Activated CD8-positive, alpha-beta memory T cell treated with anti-CD3 and anti-CD28 coated beads, Interleukin-2, amount 10 ng/mL, durations not matched to agents 7 days and 5 days (primary cell): ENCODE data around the gene ITPR2. TPM values are rescaled to one million over a fixed set of nuclear protein-coding genes. Genes with fewer than 3 reads are reported as not detected.
"Not testable (repeated sequence)": the region's sequence is repeated elsewhere in the genome, so short reads cannot be mapped to it uniquely, and the experiment has no call there.

ENCODE experiments used
- ATAC-seq: fragments of 150-1000 bp; cut with Tn5 transposase; one replicate; pipeline ENCODE4 v1.10.0; 2021; ENCODE audit warnings: moderate library complexity
- CTCF ChIA-PET: fragments of 350-600 bp; sonication (Branson Sonifier 250); formaldehyde crosslinking; loops from one replicate; lab custom pipeline; 2021; ENCODE audit warnings: antibody characterized with exemption; lab: Charles Lee
- DNase-seq: peaks from one replicate; pipeline ENCODE4 v3.0.0-alpha.2; 2020
- H3K27ac Mint-ChIP-seq: one replicate; pipeline ENCODE4 v1.8.0; 2021; ENCODE audit warnings: mild to moderate bottlenecking, mixed read lengths
- H3K27me3 Mint-ChIP-seq: one replicate; pipeline ENCODE4 v1.8.0; 2021; ENCODE audit warnings: mixed read lengths
- H3K36me3 Mint-ChIP-seq: one replicate; pipeline ENCODE4 v1.8.0; 2021; ENCODE audit warnings: mild to moderate bottlenecking, mixed read lengths
- H3K4me1 Mint-ChIP-seq: one replicate; pipeline ENCODE4 v1.8.0; 2021; ENCODE audit warnings: mixed read lengths
- H3K4me3 Mint-ChIP-seq: one replicate; pipeline ENCODE4 v1.8.0; 2021; ENCODE audit warnings: mild to moderate bottlenecking, moderate library complexity, mixed read lengths
- H3K9me3 Mint-ChIP-seq: one replicate; pipeline ENCODE4 v1.8.0; 2022; ENCODE audit warnings: low read depth, mixed read lengths
- total RNA-seq, 2 experiments: library from RNA; stranded (reverse); gene quantifications; one replicate each; pipeline ENCODE4 v1.2.3, GENCODE V29; 2021

The ITPR2 gene
- total RNA-seq, 2 experiments from 2014 or later, result 31.1 to 37.7 TPM

- ATAC-seq (no peak), DNase-seq (no peak)
- peaks cover 29% of the 10 kb centered on the region for H3K36me3 Mint-ChIP-seq
- no peak overlapping the region for H3K4me3 Mint-ChIP-seq
- no peaks in the 10 kb centered on the region for H3K27me3 Mint-ChIP-seq
- peaks cover 25% of the 10 kb centered on the region for H3K4me1 Mint-ChIP-seq
- H3K9me3 Mint-ChIP-seq, result no peaks in the 10 kb centered on the region
- CTCF ChIA-PET, result interaction anchor here (1.0 kb wide), 1 partner anchor 11 kb away, joined by 3 read pairs; no protein-coding TSS in a partner anchor
- H3K27ac Mint-ChIP-seq, result no peak overlapping the region
Observed at GRCh38 chr12:26786865-26787514, 46.0 kb downstream of the ITPR2 start.

DNA sequence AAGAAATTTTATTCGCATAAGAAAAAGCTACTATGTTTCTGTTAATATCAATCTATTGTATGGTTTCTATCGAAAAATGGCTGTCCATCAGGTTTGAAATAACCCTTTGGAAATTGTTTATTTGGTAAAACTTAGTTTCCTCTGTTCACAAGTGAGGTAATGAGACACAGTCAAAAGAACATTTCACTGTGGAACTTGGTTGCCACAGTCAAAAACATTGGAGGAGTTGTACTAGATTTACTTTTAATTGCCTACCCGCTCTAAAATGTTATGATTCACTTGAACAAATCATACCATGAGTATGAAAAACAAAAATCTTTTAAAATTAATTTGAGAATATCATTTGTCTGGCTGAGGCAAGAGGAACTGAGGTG is 46.5 kb downstream of the ITPR2 start:
- no peak for ATAC-seq
- CTCF ChIA-PET, result interaction anchor here (1.0 kb wide), 1 partner anchor 10 kb away, joined by 3 read pairs; no protein-coding TSS in a partner anchor
- Mint-ChIP-seq H3K27me3 (no peaks in the 10 kb centered on the region), H3K36me3 (peaks cover 31% of the 10 kb centered on the region), H3K4me1 (peaks cover 23% of the 10 kb centered on the region), H3K4me3 (no peak overlapping the region), H3K9me3 (no peaks in the 10 kb centered on the region), H3K27ac (no peak overlapping the region)
- DNase-seq, result no peak

DNA sequence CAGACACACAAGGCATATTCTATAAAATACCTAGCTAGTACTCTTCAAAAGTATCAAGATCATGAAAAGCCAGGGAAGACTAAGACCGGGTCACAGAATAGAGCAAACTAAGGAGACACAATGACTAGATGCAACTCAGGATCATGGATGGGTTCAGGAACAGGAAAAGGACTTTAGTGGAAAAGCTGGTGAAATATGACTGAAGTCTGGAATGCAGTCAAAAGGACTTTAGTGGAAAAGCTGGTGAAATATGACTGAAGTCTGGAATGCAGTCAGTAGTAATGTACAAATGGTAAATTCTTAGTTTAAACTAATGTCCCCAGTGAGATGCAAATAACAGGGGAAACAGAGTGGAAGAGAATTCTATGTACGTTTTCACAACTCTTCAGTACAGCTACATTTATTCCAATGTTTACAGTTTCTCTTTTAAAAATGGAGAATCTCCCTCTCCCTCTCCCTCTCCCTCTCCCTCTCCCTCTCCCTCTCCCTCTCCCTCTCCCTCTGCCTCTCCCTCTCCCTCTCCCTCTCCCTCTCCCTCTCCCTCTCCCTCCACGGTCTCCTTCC is 49.1 kb downstream of the ITPR2 start:
- H3K27ac Mint-ChIP-seq, H3K9me3 Mint-ChIP-seq, DNase-seq, H3K4me3 Mint-ChIP-seq, H3K4me1 Mint-ChIP-seq, CTCF ChIA-PET, ATAC-seq, H3K27me3 Mint-ChIP-seq: not testable (repeated sequence)
- H3K36me3 Mint-ChIP-seq, result peaks cover 44% of the 10 kb centered on the region

- H3K36me3 Mint-ChIP-seq, result peaks cover 41% of the 10 kb centered on the region
- no peak overlapping the region for H3K4me3 Mint-ChIP-seq
- DNase-seq, result no peak
- peaks cover 4% of the 10 kb centered on the region for H3K9me3 Mint-ChIP-seq
- CTCF ChIA-PET, result no interaction called here
- no peak overlapping the region for H3K27ac Mint-ChIP-seq
- H3K4me1 Mint-ChIP-seq, result peaks cover 2% of the 10 kb centered on the region
- no peaks in the 10 kb centered on the region for H3K27me3 Mint-ChIP-seq
- no peak for ATAC-seq
Observed at GRCh38 chr12:26783131-26783526, 49.9 kb downstream of the ITPR2 start.

DNA sequence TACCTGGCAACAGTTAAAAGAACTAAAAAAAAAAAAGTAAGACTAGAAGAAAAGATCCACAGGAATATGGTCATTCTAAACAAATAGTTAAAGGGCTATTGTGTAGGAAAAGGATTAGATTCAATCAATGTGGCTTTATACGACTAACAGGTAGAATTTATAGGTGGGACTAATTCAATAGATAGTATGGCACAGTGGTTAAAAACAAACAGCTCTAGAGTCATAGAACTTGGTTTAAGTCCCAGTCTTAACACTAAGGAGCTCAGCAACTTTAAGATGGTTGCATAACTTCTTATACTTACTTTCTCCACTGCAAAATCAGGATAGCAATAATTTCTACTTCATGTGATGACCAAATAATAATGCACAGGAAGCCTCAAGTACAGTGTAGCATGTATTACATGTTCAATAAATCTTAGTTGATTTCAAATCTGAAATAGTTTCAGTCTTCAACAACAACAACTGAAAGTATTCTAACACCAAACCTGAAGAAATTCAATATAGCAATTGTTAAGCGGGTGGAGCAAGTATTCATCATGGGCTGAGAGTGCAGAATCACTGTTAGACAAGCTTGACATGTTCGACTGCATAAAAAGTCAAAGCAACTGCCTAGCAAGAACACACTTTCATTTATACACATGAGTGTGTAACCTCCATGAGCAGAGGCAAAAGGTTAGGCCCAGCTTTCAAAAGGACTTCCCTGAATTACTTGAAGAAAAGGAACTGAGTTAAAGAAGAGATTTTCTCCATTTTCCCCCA is 50.4 kb downstream of the ITPR2 start:
- CTCF ChIA-PET, result no interaction called here
- H3K27ac Mint-ChIP-seq, result no peak overlapping the region

GRCh38 chr12:26780656-26781055 is 52.3 kb downstream of the ITPR2 start:
- Mint-ChIP-seq H3K9me3 (peaks cover 11% of the 10 kb centered on the region), H3K36me3 (peaks cover 47% of the 10 kb centered on the region)
- H3K4me3 Mint-ChIP-seq, H3K27ac Mint-ChIP-seq, H3K4me1 Mint-ChIP-seq, ATAC-seq, DNase-seq, CTCF ChIA-PET, H3K27me3 Mint-ChIP-seq: not testable (repeated sequence)

More for the DNA sequence above, 50.4 kb downstream of the ITPR2 start:
- Mint-ChIP-seq H3K4me1 (no peaks in the 10 kb centered on the region), H3K36me3 (peaks cover 44% of the 10 kb centered on the region), H3K27me3 (no peaks in the 10 kb centered on the region), H3K9me3 (peaks cover 4% of the 10 kb centered on the region), H3K4me3 (no peak overlapping the region)
- ATAC-seq (no peak), DNase-seq (no peak)

GRCh38 chr12:26778173-26778775 is 54.7 kb downstream of the ITPR2 start:
- Mint-ChIP-seq H3K36me3 (peaks cover 60% of the 10 kb centered on the region), H3K9me3 (peaks cover 15% of the 10 kb centered on the region)
- ATAC-seq, H3K27ac Mint-ChIP-seq, H3K4me3 Mint-ChIP-seq, H3K4me1 Mint-ChIP-seq, DNase-seq, H3K27me3 Mint-ChIP-seq, CTCF ChIA-PET: not testable (repeated sequence)

GRCh38 chr12:26777236-26777635 is 55.8 kb downstream of the ITPR2 start:
- Mint-ChIP-seq H3K27ac (no peak overlapping the region), H3K27me3 (no peaks in the 10 kb centered on the region), H3K36me3 (peaks cover 56% of the 10 kb centered on the region), H3K4me1 (peaks cover 6% of the 10 kb centered on the region), H3K9me3 (peaks cover 15% of the 10 kb centered on the region), H3K4me3 (no peak overlapping the region)
- ATAC-seq (no peak), DNase-seq (no peak)
- CTCF ChIA-PET, result no interaction called here

GRCh38 chr12:26775991-26776390 is 57.0 kb downstream of the ITPR2 start:
- not testable (repeated sequence) for ATAC-seq, H3K27ac Mint-ChIP-seq, H3K27me3 Mint-ChIP-seq, DNase-seq, H3K4me3 Mint-ChIP-seq, H3K4me1 Mint-ChIP-seq
- Mint-ChIP-seq H3K9me3 (peaks cover 15% of the 10 kb centered on the region), H3K36me3 (peaks cover 51% of the 10 kb centered on the region)
- CTCF ChIA-PET, result interaction anchor here (0.9 kb wide), 1 partner anchor 10 kb away, joined by 3 read pairs; no protein-coding TSS in a partner anchor

- no peak overlapping the region for H3K4me3 Mint-ChIP-seq
- ATAC-seq, result no peak
- H3K27ac Mint-ChIP-seq, result no peak overlapping the region
- peaks cover 13% of the 10 kb centered on the region for H3K4me1 Mint-ChIP-seq
- no peak for DNase-seq
- CTCF ChIA-PET, result no interaction called here
- no peaks in the 10 kb centered on the region for H3K27me3 Mint-ChIP-seq
- peaks cover 11% of the 10 kb centered on the region for H3K9me3 Mint-ChIP-seq
- peaks cover 40% of the 10 kb centered on the region for H3K36me3 Mint-ChIP-seq
Observed at GRCh38 chr12:26773313-26774104, 59.5 kb downstream of the ITPR2 start.

GRCh38 chr12:26771861-26772260 is 61.1 kb downstream of the ITPR2 start:
- CTCF ChIA-PET, result no interaction called here
- peaks cover 21% of the 10 kb centered on the region for H3K4me1 Mint-ChIP-seq
- no peak overlapping the region for H3K4me3 Mint-ChIP-seq
- H3K36me3 Mint-ChIP-seq, result peaks cover 27% of the 10 kb centered on the region
- DNase-seq, result no peak
- no peak overlapping the region for H3K27ac Mint-ChIP-seq
- H3K9me3 Mint-ChIP-seq, result peaks cover 6% of the 10 kb centered on the region
- H3K27me3 Mint-ChIP-seq, result no peaks in the 10 kb centered on the region
- ATAC-seq, result no peak

DNA sequence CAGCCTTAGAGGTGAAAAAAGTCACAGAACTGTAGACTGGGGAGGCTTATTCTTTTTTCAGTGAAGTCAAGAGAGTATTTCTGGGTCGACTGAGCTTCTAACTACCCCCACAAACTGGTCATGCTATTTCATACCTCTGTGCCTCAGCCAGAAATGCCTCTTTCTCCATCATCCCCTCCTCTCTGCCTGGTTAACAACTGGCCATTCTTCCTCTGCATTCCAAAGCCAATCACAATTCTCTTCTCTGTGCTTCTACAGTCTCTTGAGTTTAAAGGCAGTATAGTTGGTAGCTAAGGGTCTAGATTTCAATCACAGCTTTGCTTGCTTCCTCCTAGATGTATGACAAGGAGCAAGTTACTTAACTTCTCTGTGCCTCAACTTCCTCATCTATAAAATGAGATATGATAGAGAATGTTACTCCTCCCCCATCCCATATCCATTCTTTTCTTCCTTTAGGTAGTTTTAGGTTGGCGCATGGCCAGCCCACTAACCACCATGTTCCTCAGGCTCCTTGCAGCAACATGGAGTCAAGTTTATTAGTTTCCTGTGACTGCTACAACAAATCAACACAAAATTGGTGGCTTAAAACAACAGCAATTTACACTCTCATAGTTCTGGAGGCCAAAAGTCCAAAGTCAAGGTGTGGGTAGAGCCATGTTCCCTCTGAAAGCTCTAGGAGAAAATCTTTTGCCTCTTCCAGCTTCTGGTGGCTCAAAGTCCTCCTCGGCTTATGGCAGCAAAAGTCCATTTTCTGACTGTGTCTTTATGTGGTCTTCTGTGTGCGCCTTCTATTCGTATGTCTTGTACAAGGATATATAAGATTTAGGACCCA is 62.5 kb downstream of the ITPR2 start:
- CTCF ChIA-PET, result no interaction called here
- no peak overlapping the region for H3K4me3 Mint-ChIP-seq
- H3K9me3 Mint-ChIP-seq, result peaks cover 4% of the 10 kb centered on the region
- no peak overlapping the region for H3K27ac Mint-ChIP-seq
- H3K36me3 Mint-ChIP-seq, result peaks cover 26% of the 10 kb centered on the region
- ATAC-seq (no peak), DNase-seq (no peak)
- no peaks in the 10 kb centered on the region for H3K27me3 Mint-ChIP-seq
- H3K4me1 Mint-ChIP-seq, result peaks cover 21% of the 10 kb centered on the region
